ENCODE measurements around the gene DLG2. TPM values are rescaled to one million over a fixed set of nuclear protein-coding genes. Genes with fewer than 3 reads are reported as not detected.

DLG2 gene
- total and polyA plus RNA-seq, 4 experiments from 2014 or later = 0.78 to 2.7 (median 1.9) TPM

DNA sequence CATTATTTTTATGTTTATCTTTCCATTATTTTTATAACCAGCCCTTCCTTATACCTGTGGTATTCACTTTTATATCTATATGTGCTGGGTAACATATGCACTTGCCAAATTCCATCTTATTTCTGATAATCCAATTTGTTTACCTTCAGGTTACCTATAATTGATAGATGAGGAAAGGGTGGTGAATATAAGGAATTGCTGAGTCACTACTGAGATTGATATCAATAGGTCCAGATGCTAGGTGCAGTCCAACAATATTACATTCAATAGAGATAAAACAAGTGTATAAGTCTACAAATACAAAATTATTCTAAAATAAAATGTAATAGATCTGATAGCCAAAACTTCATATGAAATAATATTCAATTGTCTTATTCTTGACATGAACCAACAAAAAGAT is 1582.0 kb downstream of the DLG2 start:
- CTCF ChIA-PET (ENCODE audit: partially characterized antibody) = no interaction called here
- H3K27ac Mint-ChIP-seq = no peak overlapping the region
- Histone ChIP-seq H3K9me3 (ENCODE audit: control insufficient read depth in 1 of 2, low read length in 2 of 2) (no peaks in the 10 kb centered on the region), H3K27me3 (ENCODE audit: insufficient read depth, low read length) (no peaks in the 10 kb centered on the region), H3K27ac (ENCODE audit: low read depth, low read length) (no peak overlapping the region), H3K4me1 (ENCODE audit: insufficient read depth, low read length) (no peaks in the 10 kb centered on the region), H3K36me3 (ENCODE audit: insufficient read depth, low read length) (no peaks in the 10 kb centered on the region), H3K4me3 (ENCODE audit: low read length in 2 of 2) (no peak overlapping the region)
- POLR2A ChIA-PET (ENCODE audit: partially characterized antibody) = no interaction called here
- no peaks in the 10 kb centered on the region for H3K27me3 Mint-ChIP-seq
- H3K4me3 Mint-ChIP-seq = no peak overlapping the region
- H3K36me3 Mint-ChIP-seq = no peaks in the 10 kb centered on the region
- peaks cover 0 to 25% (median 17%) of the 10 kb centered on the region in 8 donors for H3K9me3 Mint-ChIP-seq
- intact Hi-C loops (cut with micrococcal nuclease) = no loop called here
- DNase-seq = no peak
- no peaks in the 10 kb centered on the region for H3K4me1 Mint-ChIP-seq

- Histone ChIP-seq H3K27ac (ENCODE audit: low read depth, low read length) (no peak overlapping the region), H3K27me3 (ENCODE audit: insufficient read depth, low read length) (no peaks in the 10 kb centered on the region), H3K4me1 (ENCODE audit: insufficient read depth, low read length) (no peaks in the 10 kb centered on the region), H3K4me3 (ENCODE audit: low read length in 2 of 2) (no peak overlapping the region), H3K9me3 (ENCODE audit: control insufficient read depth in 1 of 2, low read length in 2 of 2) (no peaks in the 10 kb centered on the region), H3K36me3 (ENCODE audit: insufficient read depth, low read length) (no peaks in the 10 kb centered on the region)
- Mint-ChIP-seq H3K4me1 (no peaks in the 10 kb centered on the region), H3K9me3 (peaks cover 0 to 21% (median 13%) of the 10 kb centered on the region in 8 donors), H3K4me3 (no peak overlapping the region), H3K36me3 (no peaks in the 10 kb centered on the region), H3K27ac (no peak overlapping the region), H3K27me3 (no peaks in the 10 kb centered on the region)
- no peak for DNase-seq
- CTCF ChIA-PET (ENCODE audit: partially characterized antibody) = no interaction called here
- intact Hi-C loops (cut with micrococcal nuclease) = no loop called here
- POLR2A ChIA-PET (ENCODE audit: partially characterized antibody) = no interaction called here
Observed at GRCh38 chr11:84044706-84045105, 1582.4 kb downstream of the DLG2 start.

DNA sequence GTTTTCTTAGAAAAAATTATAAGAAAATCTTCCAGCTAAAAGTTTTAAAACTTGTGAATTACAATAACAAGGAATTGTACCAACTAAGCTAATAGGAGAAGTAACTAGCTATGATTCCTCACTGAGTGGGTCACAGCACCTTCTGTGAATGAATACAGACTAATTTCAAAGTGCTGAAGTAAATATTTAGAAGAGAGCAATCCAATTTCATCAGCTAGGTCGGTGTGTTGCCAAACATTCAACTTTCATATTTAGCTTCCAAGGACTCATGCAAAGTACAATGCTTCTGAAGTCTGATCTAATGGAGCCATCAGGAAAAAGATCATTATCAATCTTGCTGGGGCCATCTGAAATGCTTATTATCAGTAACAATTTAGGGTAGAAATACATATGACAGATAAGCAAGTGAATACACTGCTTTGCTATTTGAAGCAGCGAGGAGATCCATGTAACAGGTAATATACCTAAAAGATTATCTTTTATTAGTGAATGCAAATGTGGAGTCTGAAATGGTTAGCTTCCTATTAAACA is 1590.4 kb downstream of the DLG2 start:
- CTCF ChIA-PET (ENCODE audit: partially characterized antibody) = no interaction called here
- no peak for DNase-seq
- no peak overlapping the region for H3K4me3 ChIP-seq (ENCODE audit: low read length in 2 of 2)
- no peaks in the 10 kb centered on the region for H3K4me1 Mint-ChIP-seq
- H3K36me3 Mint-ChIP-seq = no peaks in the 10 kb centered on the region
- H3K4me3 Mint-ChIP-seq = no peak overlapping the region
- no peaks in the 10 kb centered on the region for H3K9me3 ChIP-seq (ENCODE audit: control insufficient read depth in 1 of 2, low read length in 2 of 2)
- H3K27me3 Mint-ChIP-seq = no peaks in the 10 kb centered on the region
- H3K27me3 ChIP-seq (ENCODE audit: insufficient read depth, low read length) = no peaks in the 10 kb centered on the region
- peaks cover 0 to 19% (median 13%) of the 10 kb centered on the region in 8 donors for H3K9me3 Mint-ChIP-seq
- intact Hi-C loops (cut with micrococcal nuclease) = no loop called here
- H3K36me3 ChIP-seq (ENCODE audit: insufficient read depth, low read length) = no peaks in the 10 kb centered on the region
- no peak overlapping the region for H3K27ac Mint-ChIP-seq
- no peak overlapping the region for H3K27ac ChIP-seq (ENCODE audit: low read depth, low read length)
- POLR2A ChIA-PET (ENCODE audit: partially characterized antibody) = no interaction called here
- H3K4me1 ChIP-seq (ENCODE audit: insufficient read depth, low read length) = no peaks in the 10 kb centered on the region

DNA sequence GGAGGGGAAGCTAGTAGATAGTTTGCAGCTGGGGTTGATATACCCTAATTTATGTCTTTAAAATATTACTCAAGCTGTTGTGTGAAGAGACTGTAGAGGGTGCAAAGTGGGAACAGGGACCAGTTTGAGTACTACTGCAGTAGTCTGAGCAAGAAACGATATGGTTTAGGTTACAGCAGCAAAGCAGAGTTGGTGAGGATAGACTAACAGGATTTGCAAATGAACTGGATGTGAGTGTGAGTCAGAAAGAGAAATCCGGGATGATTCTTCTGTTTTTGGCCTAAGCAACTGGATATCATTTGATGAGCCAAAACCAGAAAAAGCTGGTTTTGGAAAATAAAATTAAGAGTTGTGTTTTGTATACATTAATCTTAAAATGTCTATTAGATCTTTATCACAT is 1591.5 kb downstream of the DLG2 start:
- no peak overlapping the region for H3K4me3 Mint-ChIP-seq
- Histone ChIP-seq H3K9me3 (ENCODE audit: control insufficient read depth in 1 of 2, low read length in 2 of 2) (no peaks in the 10 kb centered on the region), H3K27me3 (ENCODE audit: insufficient read depth, low read length) (no peaks in the 10 kb centered on the region), H3K27ac (ENCODE audit: low read depth, low read length) (no peak overlapping the region), H3K36me3 (ENCODE audit: insufficient read depth, low read length) (no peaks in the 10 kb centered on the region), H3K4me3 (ENCODE audit: low read length in 2 of 2) (no peak overlapping the region), H3K4me1 (ENCODE audit: insufficient read depth, low read length) (no peaks in the 10 kb centered on the region)
- no peak overlapping the region for H3K27ac Mint-ChIP-seq
- H3K4me1 Mint-ChIP-seq = no peaks in the 10 kb centered on the region
- no peaks in the 10 kb centered on the region for H3K36me3 Mint-ChIP-seq
- H3K27me3 Mint-ChIP-seq = no peaks in the 10 kb centered on the region
- intact Hi-C loops (cut with micrococcal nuclease) = no loop called here
- H3K9me3 Mint-ChIP-seq = peaks cover 0 to 21% (median 14%) of the 10 kb centered on the region in 8 donors
- DNase-seq = no peak
- POLR2A ChIA-PET (ENCODE audit: partially characterized antibody) = no interaction called here
- CTCF ChIA-PET (ENCODE audit: partially characterized antibody) = no interaction called here

- no peak overlapping the region for H3K4me3 Mint-ChIP-seq
- Histone ChIP-seq H3K9me3 (ENCODE audit: control insufficient read depth in 1 of 2, low read length in 2 of 2) (no peaks in the 10 kb centered on the region), H3K4me3 (ENCODE audit: low read length in 2 of 2) (no peak overlapping the region), H3K36me3 (ENCODE audit: insufficient read depth, low read length) (no peaks in the 10 kb centered on the region), H3K4me1 (ENCODE audit: insufficient read depth, low read length) (no peaks in the 10 kb centered on the region), H3K27me3 (ENCODE audit: insufficient read depth, low read length) (no peaks in the 10 kb centered on the region), H3K27ac (ENCODE audit: low read depth, low read length) (no peak overlapping the region)
- H3K27ac Mint-ChIP-seq = no peak overlapping the region
- H3K36me3 Mint-ChIP-seq = no peaks in the 10 kb centered on the region
- DNase-seq = no peak
- ChIA-PET POLR2A (ENCODE audit: partially characterized antibody) (no interaction called here), CTCF (ENCODE audit: partially characterized antibody) (no interaction called here)
- H3K27me3 Mint-ChIP-seq = no peaks in the 10 kb centered on the region
- intact Hi-C loops (cut with micrococcal nuclease) = no loop called here
- peaks cover 0 to 25% (median 16%) of the 10 kb centered on the region in 8 donors for H3K9me3 Mint-ChIP-seq
- H3K4me1 Mint-ChIP-seq = no peaks in the 10 kb centered on the region
Observed at GRCh38 chr11:84034484-84034883, 1592.7 kb downstream of the DLG2 start.

- Mint-ChIP-seq H3K27ac (no peak overlapping the region), H3K4me1 (no peaks in the 10 kb centered on the region), H3K27me3 (no peaks in the 10 kb centered on the region), H3K36me3 (no peaks in the 10 kb centered on the region), H3K4me3 (no peak overlapping the region), H3K9me3 (peaks cover 0 to 14% (median 5%) of the 10 kb centered on the region in 8 donors)
- no peak for DNase-seq
- ChIA-PET POLR2A (ENCODE audit: partially characterized antibody) (no interaction called here), CTCF (ENCODE audit: partially characterized antibody) (no interaction called here)
- intact Hi-C loops (cut with micrococcal nuclease) = no loop called here
- H3K4me3 ChIP-seq (ENCODE audit: low read length in 2 of 2) = no peak overlapping the region
- no peaks in the 10 kb centered on the region for H3K36me3 ChIP-seq (ENCODE audit: insufficient read depth, low read length)
- no peaks in the 10 kb centered on the region for H3K27me3 ChIP-seq (ENCODE audit: insufficient read depth, low read length)
- H3K4me1 ChIP-seq (ENCODE audit: insufficient read depth, low read length) = no peaks in the 10 kb centered on the region
- no peaks in the 10 kb centered on the region for H3K9me3 ChIP-seq (ENCODE audit: control insufficient read depth in 1 of 2, low read length in 2 of 2)
- no peak overlapping the region for H3K27ac ChIP-seq (ENCODE audit: low read depth, low read length)
Observed at GRCh38 chr11:84024266-84024665, 1602.9 kb downstream of the DLG2 start.

- DNase-seq = no peak
- H3K27me3 ChIP-seq (ENCODE audit: insufficient read depth, low read length) = no peaks in the 10 kb centered on the region
- no peaks in the 10 kb centered on the region for H3K9me3 ChIP-seq (ENCODE audit: control insufficient read depth in 1 of 2, low read length in 2 of 2)
- H3K36me3 Mint-ChIP-seq = no peaks in the 10 kb centered on the region
- no peak overlapping the region for H3K27ac ChIP-seq (ENCODE audit: low read depth, low read length)
- H3K4me1 Mint-ChIP-seq = no peaks in the 10 kb centered on the region
- POLR2A ChIA-PET (ENCODE audit: partially characterized antibody) = no interaction called here
- intact Hi-C loops (cut with micrococcal nuclease) = no loop called here
- H3K9me3 Mint-ChIP-seq = peaks cover 0 to 12% (median 5%) of the 10 kb centered on the region in 8 donors
- H3K4me1 ChIP-seq (ENCODE audit: insufficient read depth, low read length) = no peaks in the 10 kb centered on the region
- H3K36me3 ChIP-seq (ENCODE audit: insufficient read depth, low read length) = no peaks in the 10 kb centered on the region
- H3K4me3 Mint-ChIP-seq = no peak overlapping the region
- CTCF ChIA-PET (ENCODE audit: partially characterized antibody) = no interaction called here
- no peak overlapping the region for H3K27ac Mint-ChIP-seq
- no peak overlapping the region for H3K4me3 ChIP-seq (ENCODE audit: low read length in 2 of 2)
- H3K27me3 Mint-ChIP-seq = no peaks in the 10 kb centered on the region
Observed at GRCh38 chr11:84022695-84023094, 1604.4 kb downstream of the DLG2 start.

GRCh38 chr11:84022201-84022600 is 1604.9 kb downstream of the DLG2 start:
- no peak overlapping the region for H3K27ac ChIP-seq (ENCODE audit: low read depth, low read length)
- CTCF ChIA-PET (ENCODE audit: partially characterized antibody) = no interaction called here
- no peaks in the 10 kb centered on the region for H3K4me1 ChIP-seq (ENCODE audit: insufficient read depth, low read length)
- Mint-ChIP-seq H3K36me3 (no peaks in the 10 kb centered on the region), H3K4me3 (no peak overlapping the region), H3K27ac (no peak overlapping the region), H3K9me3 (peaks cover 0 to 12% (median 5%) of the 10 kb centered on the region in 8 donors), H3K27me3 (no peaks in the 10 kb centered on the region), H3K4me1 (no peaks in the 10 kb centered on the region)
- no peaks in the 10 kb centered on the region for H3K36me3 ChIP-seq (ENCODE audit: insufficient read depth, low read length)
- H3K27me3 ChIP-seq (ENCODE audit: insufficient read depth, low read length) = no peaks in the 10 kb centered on the region
- no peak overlapping the region for H3K4me3 ChIP-seq (ENCODE audit: low read length in 2 of 2)
- intact Hi-C loops (cut with micrococcal nuclease) = no loop called here
- no peak for DNase-seq
- POLR2A ChIA-PET (ENCODE audit: partially characterized antibody) = no interaction called here
- no peaks in the 10 kb centered on the region for H3K9me3 ChIP-seq (ENCODE audit: control insufficient read depth in 1 of 2, low read length in 2 of 2)

Measured in CD4-positive, alpha-beta memory T cell (primary cell).